ENCODE data around the gene MAMSTR.
A peak's percentile ranks its signal among the peaks of the same experiment; 100 is the strongest.
"Not testable (repeated sequence)": the region's sequence is repeated elsewhere in the genome, so short reads cannot be mapped to it uniquely, and the experiment has no call there.

Gene MAMSTR

GRCh38 chr19:48738557-48739403 is 19.3 kb upstream of the MAMSTR start:
- Mint-ChIP-seq H3K27ac (no peak overlapping the region), H3K4me3 (peak overlapping the region; percentile 17), H3K27me3 (ENCODE audit: low read depth) (peaks cover 17% of the 10 kb centered on the region), H3K4me1 (ENCODE audit: low read depth) (peaks cover 12% of the 10 kb centered on the region), H3K9me3 (no peaks in the 10 kb centered on the region), H3K36me3 (ENCODE audit: low read depth) (no peaks in the 10 kb centered on the region)

GRCh38 chr19:48737360-48737998 is 18.0 kb upstream of the MAMSTR start:
- Mint-ChIP-seq H3K4me3 (no peak overlapping the region), H3K27me3 (ENCODE audit: low read depth) (peaks cover 12% of the 10 kb centered on the region), H3K9me3 (no peaks in the 10 kb centered on the region), H3K36me3 (ENCODE audit: low read depth) (no peaks in the 10 kb centered on the region), H3K4me1 (ENCODE audit: low read depth) (peaks cover 12% of the 10 kb centered on the region), H3K27ac (no peak overlapping the region)

- Mint-ChIP-seq H3K4me1 (ENCODE audit: low read depth) (peaks cover 6% of the 10 kb centered on the region), H3K9me3 (no peaks in the 10 kb centered on the region), H3K4me3 (no peak overlapping the region), H3K27me3 (ENCODE audit: low read depth) (peaks cover 8% of the 10 kb centered on the region), H3K36me3 (ENCODE audit: low read depth) (no peaks in the 10 kb centered on the region), H3K27ac (no peak overlapping the region)
Observed at GRCh38 chr19:48735031-48735615, 15.6 kb upstream of the MAMSTR start.

- no peak overlapping the region for H3K4me3 Mint-ChIP-seq
Observed at GRCh38 chr19:48734625-48735024, 15.1 kb upstream of the MAMSTR start.

GRCh38 chr19:48731452-48731851 is 11.9 kb upstream of the MAMSTR start:
- peaks cover 3% of the 10 kb centered on the region for H3K4me1 Mint-ChIP-seq (ENCODE audit: low read depth)
- peaks cover 13% of the 10 kb centered on the region for H3K36me3 Mint-ChIP-seq (ENCODE audit: low read depth)
- H3K9me3 Mint-ChIP-seq = peaks cover 9% of the 10 kb centered on the region
- no peak overlapping the region for H3K4me3 Mint-ChIP-seq
- H3K27ac Mint-ChIP-seq = no peak overlapping the region
- peaks cover 4% of the 10 kb centered on the region for H3K27me3 Mint-ChIP-seq (ENCODE audit: low read depth)

More at GRCh38 chr19:48734625-48735024, 15.1 kb upstream of the MAMSTR start:
- no peak overlapping the region for H3K27ac Mint-ChIP-seq
- no peaks in the 10 kb centered on the region for H3K9me3 Mint-ChIP-seq
- H3K36me3 Mint-ChIP-seq (ENCODE audit: low read depth) = no peaks in the 10 kb centered on the region
- H3K27me3 Mint-ChIP-seq (ENCODE audit: low read depth) = peaks cover 4% of the 10 kb centered on the region
- H3K4me1 Mint-ChIP-seq (ENCODE audit: low read depth) = peaks cover 4% of the 10 kb centered on the region

GRCh38 chr19:48728911-48729664 is 9.6 kb upstream of the MAMSTR start:
- H3K27me3 Mint-ChIP-seq (ENCODE audit: low read depth) = peaks cover 4% of the 10 kb centered on the region
- no peak overlapping the region for H3K27ac Mint-ChIP-seq
- H3K36me3 Mint-ChIP-seq (ENCODE audit: low read depth) = peaks cover 25% of the 10 kb centered on the region
- no peak overlapping the region for H3K4me3 Mint-ChIP-seq
- H3K9me3 Mint-ChIP-seq = peaks cover 24% of the 10 kb centered on the region
- H3K4me1 Mint-ChIP-seq (ENCODE audit: low read depth) = peaks cover 17% of the 10 kb centered on the region

GRCh38 chr19:48726556-48726955 is 7.0 kb upstream of the MAMSTR start:
- Mint-ChIP-seq H3K9me3 (peaks cover 24% of the 10 kb centered on the region), H3K27me3 (ENCODE audit: low read depth) (peaks cover 3% of the 10 kb centered on the region), H3K4me1 (ENCODE audit: low read depth) (peaks cover 18% of the 10 kb centered on the region), H3K27ac (peak overlapping the region; percentile 95), H3K36me3 (ENCODE audit: low read depth) (peaks cover 25% of the 10 kb centered on the region), H3K4me3 (peak overlapping the region; percentile 15)

- H3K4me3 Mint-ChIP-seq = peak overlapping the region; percentile 26
- peaks cover 25% of the 10 kb centered on the region for H3K36me3 Mint-ChIP-seq (ENCODE audit: low read depth)
- no peaks in the 10 kb centered on the region for H3K27me3 Mint-ChIP-seq (ENCODE audit: low read depth)
- peaks cover 29% of the 10 kb centered on the region for H3K4me1 Mint-ChIP-seq (ENCODE audit: low read depth)
- peak overlapping the region; percentile 78 for H3K27ac Mint-ChIP-seq
- peaks cover 24% of the 10 kb centered on the region for H3K9me3 Mint-ChIP-seq
Observed at GRCh38 chr19:48724796-48725753, 5.5 kb upstream of the MAMSTR start.

GRCh38 chr19:48722196-48722708 is 2.7 kb upstream of the MAMSTR start:
- H3K27ac Mint-ChIP-seq = peak overlapping the region; percentile 36
- H3K27me3 Mint-ChIP-seq (ENCODE audit: low read depth) = no peaks in the 10 kb centered on the region
- H3K9me3 Mint-ChIP-seq = peaks cover 23% of the 10 kb centered on the region
- H3K4me1 Mint-ChIP-seq (ENCODE audit: low read depth) = peaks cover 29% of the 10 kb centered on the region
- no peak overlapping the region for H3K4me3 Mint-ChIP-seq
- peaks cover 19% of the 10 kb centered on the region for H3K36me3 Mint-ChIP-seq (ENCODE audit: low read depth)

- peaks cover 22% of the 10 kb centered on the region for H3K4me1 Mint-ChIP-seq (ENCODE audit: low read depth)
Observed at GRCh38 chr19:48720613-48721296, 1.2 kb upstream of the MAMSTR start.

GRCh38 chr19:48720251-48720612 is 707 bp upstream of the MAMSTR start:
- Mint-ChIP-seq H3K36me3 (ENCODE audit: low read depth) (peaks cover 6% of the 10 kb centered on the region), H3K27ac (peak overlapping the region; percentile 99), H3K9me3 (peaks cover 7% of the 10 kb centered on the region)

More at GRCh38 chr19:48720613-48721296, 1.2 kb upstream of the MAMSTR start:
- peaks cover 8% of the 10 kb centered on the region for H3K36me3 Mint-ChIP-seq (ENCODE audit: low read depth)
- peak overlapping the region; percentile 99 for H3K27ac Mint-ChIP-seq
- H3K4me3 Mint-ChIP-seq = peak overlapping the region; percentile 94
- H3K9me3 Mint-ChIP-seq = peaks cover 12% of the 10 kb centered on the region
- no peaks in the 10 kb centered on the region for H3K27me3 Mint-ChIP-seq (ENCODE audit: low read depth)

GRCh38 chr19:48718711-48719231 is 754 bp downstream of the MAMSTR start:
- H3K27me3 Mint-ChIP-seq (ENCODE audit: low read depth) = no peaks in the 10 kb centered on the region
- no peaks in the 10 kb centered on the region for H3K36me3 Mint-ChIP-seq (ENCODE audit: low read depth)
- no peak overlapping the region for H3K4me3 Mint-ChIP-seq
- no peak overlapping the region for H3K27ac Mint-ChIP-seq
- H3K9me3 Mint-ChIP-seq = no peaks in the 10 kb centered on the region
- H3K4me1 Mint-ChIP-seq (ENCODE audit: low read depth) = peaks cover 14% of the 10 kb centered on the region

More at GRCh38 chr19:48720251-48720612, 707 bp upstream of the MAMSTR start:
- Mint-ChIP-seq H3K27me3 (ENCODE audit: low read depth) (no peaks in the 10 kb centered on the region), H3K4me3 (peak overlapping the region; percentile 94), H3K4me1 (ENCODE audit: low read depth) (peaks cover 18% of the 10 kb centered on the region)

- peaks cover 16% of the 10 kb centered on the region for H3K4me1 Mint-ChIP-seq (ENCODE audit: low read depth)
- H3K9me3 Mint-ChIP-seq; H3K36me3 Mint-ChIP-seq (ENCODE audit: low read depth); H3K4me3 Mint-ChIP-seq; H3K27ac Mint-ChIP-seq; H3K27me3 Mint-ChIP-seq (ENCODE audit: low read depth): not testable (repeated sequence)
Observed at GRCh38 chr19:48718106-48718505, 1.4 kb downstream of the MAMSTR start.
